Mesenchymal stem cell (in vitro differentiated cells and primary cell): Measurements from ENCODE around the gene NUDT1.
A peak's percentile ranks its signal among the peaks of the same experiment; 100 is the strongest.

ENCODE experiments used
- DNase-seq: peaks from one replicate; pipeline ENCODE4 v3.0.0-alpha.2; 2013
- H2AFZ ChIP-seq: one replicate; pipeline ENCODE4 v1.6.1; 2013; ENCODE audit warnings: low read depth, mild to moderate bottlenecking, control low read depth, inconsistent platforms, low read length, moderate library complexity
- H2AK5ac ChIP-seq: 2 replicates; pipeline ENCODE4 v1.6.1; 2013; ENCODE audit warnings: low read length, moderate library complexity, mild to moderate bottlenecking, inconsistent platforms; ENCODE audit not compliant: severe bottlenecking
- H2BK120ac ChIP-seq: one replicate; pipeline ENCODE4 v1.6.1; 2013; ENCODE audit warnings: low read depth, mild to moderate bottlenecking, inconsistent platforms, low read length, moderate library complexity
- H2BK12ac ChIP-seq, 2 experiments: one replicate each; pipeline ENCODE4 v1.6.1; 2013; ENCODE audit warnings: inconsistent platforms in 2 of 2, low read length in 2 of 2, mild to moderate bottlenecking in 2 of 2, moderate library complexity in 2 of 2, control low read depth in 1 of 2
- H2BK15ac ChIP-seq: one replicate; pipeline ENCODE4 v1.6.1; 2013; ENCODE audit warnings: mild to moderate bottlenecking, low read depth, inconsistent platforms; ENCODE audit not compliant: poor library complexity, severe bottlenecking
- H2BK5ac ChIP-seq: 2 replicates; pipeline ENCODE4 v1.6.1; 2013; ENCODE audit warnings: low read depth, mild to moderate bottlenecking, low read length, control low read depth, inconsistent platforms; ENCODE audit not compliant: poor library complexity, severe bottlenecking
- H3K14ac ChIP-seq, 2 experiments: one replicate each; pipeline ENCODE4 v1.6.1; 2013; ENCODE audit warnings: inconsistent platforms in 2 of 2, low read length in 2 of 2, control low read depth in 1 of 2, mild to moderate bottlenecking in 1 of 2, moderate library complexity in 1 of 2
- H3K18ac ChIP-seq, 2 experiments: one replicate each; pipeline ENCODE4 v1.6.1; 2013; ENCODE audit warnings: inconsistent platforms in 2 of 2, low read length in 2 of 2, control low read depth in 1 of 2, low read depth in 1 of 2, mild to moderate bottlenecking in 1 of 2
- H3K23ac ChIP-seq, 2 experiments: one replicate each; pipeline ENCODE4 v1.6.1; 2013; ENCODE audit warnings: inconsistent platforms in 2 of 2, low read length in 2 of 2, mild to moderate bottlenecking in 2 of 2, moderate library complexity in 2 of 2, control low read depth in 1 of 2
- H3K27ac ChIP-seq: 2 replicates; pipeline ENCODE4 v1.5.1; 2013; ENCODE audit warnings: mild to moderate bottlenecking, moderate library complexity, low read length, control low read depth, inconsistent platforms; ENCODE audit not compliant: poor library complexity, severe bottlenecking
- H3K27me3 ChIP-seq, 2 experiments: 2 replicates each; pipeline versions ENCODE4 v1.6.1 to v1.7.0; 2013; ENCODE audit warnings: low read length in 2 of 2, mild to moderate bottlenecking in 2 of 2, moderate library complexity in 2 of 2, control low read depth in 1 of 2, inconsistent platforms in 1 of 2; ENCODE audit not compliant: control insufficient read depth in 1 of 2, insufficient read depth in 1 of 2
- H3K36me3 ChIP-seq, 2 experiments: 2 replicates each; pipeline versions ENCODE4 v1.6.1 to v1.7.0; 2013; ENCODE audit warnings: low read length in 2 of 2, control low read depth in 1 of 2, inconsistent platforms in 1 of 2, low read depth in 1 of 2, mild to moderate bottlenecking in 1 of 2; ENCODE audit not compliant: insufficient read depth in 2 of 2, control insufficient read depth in 1 of 2
- H3K4ac ChIP-seq, 2 experiments: one replicate each; pipeline ENCODE4 v1.6.1; 2013; ENCODE audit warnings: inconsistent platforms in 2 of 2, low read length in 2 of 2, mild to moderate bottlenecking in 2 of 2, moderate library complexity in 2 of 2, control low read depth in 1 of 2, low read depth in 1 of 2
- H3K4me1 ChIP-seq: 2 replicates; pipeline ENCODE4 v1.6.1; 2013; ENCODE audit warnings: low read depth, low read length, control low read depth; ENCODE audit not compliant: control insufficient read depth, insufficient read depth
- H3K4me2 ChIP-seq: 2 replicates; pipeline ENCODE4 v1.6.1; 2013; ENCODE audit warnings: low read length, mild to moderate bottlenecking, inconsistent platforms; ENCODE audit not compliant: poor library complexity, severe bottlenecking
- H3K4me3 ChIP-seq, 2 experiments: 2 replicates each; pipeline versions ENCODE4 v1.5.1 to v1.7.0; 2013; ENCODE audit warnings: low read length in 2 of 2, mild to moderate bottlenecking in 2 of 2, control low read depth in 1 of 2, low read depth in 1 of 2; ENCODE audit not compliant: insufficient read depth in 1 of 2
- H3K79me1 ChIP-seq: replicated peaks from 2 replicates; pipeline ENCODE4 v1.6.1; 2013; ENCODE audit warnings: mild to moderate bottlenecking, control low read depth, low read length, inconsistent platforms; ENCODE audit not compliant: poor library complexity, severe bottlenecking
- H3K9ac ChIP-seq: 2 replicates; pipeline ENCODE4 v1.7.0; 2013; ENCODE audit warnings: mild to moderate bottlenecking, low read length, moderate library complexity
- H3K9me3 ChIP-seq: 2 replicates; pipeline ENCODE4 v1.7.0; 2013; ENCODE audit warnings: mild to moderate bottlenecking, low read length; ENCODE audit not compliant: control insufficient read depth
- H4K8ac ChIP-seq: one replicate; pipeline ENCODE4 v1.6.1; 2013; ENCODE audit warnings: inconsistent platforms, mild to moderate bottlenecking, low read length, moderate library complexity
- H4K91ac ChIP-seq: one replicate; pipeline ENCODE4 v1.6.1; 2013; ENCODE audit warnings: mild to moderate bottlenecking, low read length, inconsistent platforms
- WGBS: methylation state at CpG from one replicate; pipeline ENCODE4 v1.1.7; 2013; ENCODE audit warnings: mixed read lengths; 5-methylcytosine and 5-hydroxymethylcytosine counted together

Gene NUDT1

DNA sequence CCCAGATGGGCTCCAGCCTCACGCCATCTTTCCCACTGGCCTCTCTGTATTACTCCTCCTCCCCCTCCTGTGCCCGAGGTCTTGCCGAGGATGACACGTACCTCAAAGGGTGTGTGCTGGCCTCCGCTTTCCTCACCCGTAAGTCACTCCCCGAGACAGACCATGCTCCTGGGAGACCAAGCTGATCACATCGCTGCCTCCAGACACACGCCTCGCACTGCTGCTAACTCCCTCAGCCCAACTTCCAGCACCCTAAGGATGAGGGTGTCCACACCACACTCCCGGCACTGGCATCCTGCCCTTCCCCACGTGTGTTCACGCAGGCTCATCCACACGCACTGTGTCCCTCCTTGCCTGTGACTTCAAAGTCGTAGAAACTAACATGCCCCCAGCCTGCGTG, 33.3 kb upstream of the NUDT1 start:
- Histone ChIP-seq H3K4me2 (no peak overlapping the region), H3K14ac (peak overlapping the region in 1 of 2 experiments; percentile 66), H3K27ac (no peak overlapping the region), H3K27me3 (no peaks in the 10 kb centered on the region), H3K4me3 (no peak overlapping the region), H3K9me3 (no peaks in the 10 kb centered on the region), H3K4ac (no peak overlapping the region), H3K4me1 (peaks cover 21% of the 10 kb centered on the region), H4K91ac (no peak overlapping the region), H2BK15ac (no peak overlapping the region), H2BK120ac (no peak overlapping the region), H3K36me3 (peaks cover 43 to 53% of the 10 kb centered on the region in 2 experiments), H4K8ac (no peak overlapping the region), H3K79me1 (peaks cover 24% of the 10 kb centered on the region), H2AK5ac (no peak overlapping the region), H3K18ac (no peak overlapping the region), H2BK5ac (no peak overlapping the region), H2BK12ac (peak overlapping the region in 1 of 2 experiments; percentile 22), H2AFZ (no peak overlapping the region), H3K23ac (no peak overlapping the region), H3K9ac (peak overlapping the region; percentile 70)
- 93% methylated on average over 16 of the region's 16 CpGs for WGBS
- no peak for DNase-seq

DNA sequence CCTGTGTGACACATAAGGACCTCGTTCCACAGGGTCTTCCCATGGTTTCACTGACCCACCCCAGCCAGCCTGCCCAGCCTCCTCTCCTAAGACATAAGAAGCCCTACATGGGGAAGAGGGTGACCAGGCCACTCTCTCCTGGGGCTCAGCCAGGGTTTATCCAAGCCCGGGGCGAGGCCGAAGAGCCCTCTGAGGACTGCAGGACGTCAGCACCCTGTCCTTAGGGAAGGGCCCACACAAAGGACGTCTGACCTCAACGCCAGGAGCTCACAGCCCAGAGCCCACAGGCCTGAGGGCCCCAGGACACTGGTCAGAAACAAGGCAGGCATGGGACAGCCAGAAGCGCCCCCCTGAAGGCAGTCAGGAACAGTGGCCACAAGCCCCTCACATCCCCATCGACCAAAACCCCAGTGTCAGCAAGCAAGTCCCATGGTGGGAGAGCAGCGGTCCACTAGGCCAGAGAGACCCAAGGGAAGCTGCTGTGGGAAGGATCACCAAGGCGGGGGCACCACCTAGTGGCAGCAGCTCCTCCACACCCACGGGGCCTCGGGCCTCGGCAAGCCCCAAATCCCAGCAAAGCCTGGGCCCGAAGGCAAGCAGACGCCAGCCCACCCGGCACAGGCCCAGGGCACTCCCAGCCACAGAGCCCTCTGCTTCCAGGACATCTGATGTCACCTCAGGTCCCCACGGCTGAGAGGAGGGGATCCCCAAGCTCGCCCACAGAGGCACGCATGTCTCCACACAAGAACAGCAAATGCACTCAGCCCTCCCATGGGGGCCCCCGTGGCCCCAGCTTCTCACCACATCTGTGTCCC, 32.7 kb upstream of the NUDT1 start:
- H3K27ac ChIP-seq: no peak overlapping the region
- H2AK5ac ChIP-seq: no peak overlapping the region
- H3K14ac ChIP-seq: no peak overlapping the region
- H2AFZ ChIP-seq: no peak overlapping the region
- H2BK5ac ChIP-seq: no peak overlapping the region
- no peak overlapping the region for H4K91ac ChIP-seq
- H2BK120ac ChIP-seq: no peak overlapping the region
- H2BK15ac ChIP-seq: no peak overlapping the region
- peaks cover 18% of the 10 kb centered on the region for H3K4me1 ChIP-seq
- H3K9ac ChIP-seq: peak overlapping the region; percentile 70
- WGBS: 70% methylated on average over 21 of the region's 21 CpGs
- no peaks in the 10 kb centered on the region for H3K27me3 ChIP-seq
- no peak overlapping the region for H3K4me3 ChIP-seq
- H3K9me3 ChIP-seq: no peaks in the 10 kb centered on the region
- H3K18ac ChIP-seq: no peak overlapping the region
- peaks cover 24% of the 10 kb centered on the region for H3K79me1 ChIP-seq
- peaks cover 48 to 59% of the 10 kb centered on the region in 2 experiments for H3K36me3 ChIP-seq
- no peak overlapping the region for H2BK12ac ChIP-seq
- H3K4me2 ChIP-seq: no peak overlapping the region
- H3K4ac ChIP-seq: no peak overlapping the region
- peak; percentile 70 for DNase-seq
- H3K23ac ChIP-seq: no peak overlapping the region
- no peak overlapping the region for H4K8ac ChIP-seq

DNA sequence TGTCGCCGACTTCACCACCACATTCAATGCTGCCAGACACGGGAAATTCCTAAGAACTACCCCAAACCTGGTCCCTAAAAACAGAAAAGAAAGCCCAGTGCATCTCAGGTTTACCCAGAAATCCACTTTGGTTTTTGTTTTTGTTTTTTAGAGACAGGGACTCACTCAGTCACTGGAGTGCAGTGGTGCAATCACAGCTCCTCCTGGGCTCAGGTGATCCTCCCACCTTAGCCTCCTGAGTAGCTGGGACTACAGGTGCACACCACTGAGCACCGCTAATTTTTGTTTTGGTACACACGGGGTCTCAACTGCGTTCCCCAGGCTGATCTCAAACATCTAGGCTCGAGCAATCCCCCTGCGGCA, 32.1 kb upstream of the NUDT1 start:
- no peak overlapping the region for H3K4me3 ChIP-seq
- H2AFZ ChIP-seq: no peak overlapping the region
- no peak overlapping the region for H3K14ac ChIP-seq
- 98% methylated on average over 8 of the region's 8 CpGs for WGBS
- H3K27ac ChIP-seq: no peak overlapping the region
- no peak overlapping the region for H2BK120ac ChIP-seq
- H3K36me3 ChIP-seq: peaks cover 53 to 64% of the 10 kb centered on the region in 2 experiments
- no peak overlapping the region for H3K18ac ChIP-seq
- H2BK15ac ChIP-seq: no peak overlapping the region
- no peak overlapping the region for H2BK5ac ChIP-seq
- no peak overlapping the region for H4K91ac ChIP-seq
- no peaks in the 10 kb centered on the region for H3K27me3 ChIP-seq
- no peak overlapping the region for H3K23ac ChIP-seq
- H2AK5ac ChIP-seq: no peak overlapping the region
- DNase-seq: no peak
- H3K79me1 ChIP-seq: peaks cover 24% of the 10 kb centered on the region
- H3K4ac ChIP-seq: no peak overlapping the region
- peak overlapping the region; percentile 70 for H3K9ac ChIP-seq
- no peaks in the 10 kb centered on the region for H3K9me3 ChIP-seq
- no peak overlapping the region for H4K8ac ChIP-seq
- peaks cover 15% of the 10 kb centered on the region for H3K4me1 ChIP-seq
- no peak overlapping the region for H2BK12ac ChIP-seq
- H3K4me2 ChIP-seq: no peak overlapping the region

DNA sequence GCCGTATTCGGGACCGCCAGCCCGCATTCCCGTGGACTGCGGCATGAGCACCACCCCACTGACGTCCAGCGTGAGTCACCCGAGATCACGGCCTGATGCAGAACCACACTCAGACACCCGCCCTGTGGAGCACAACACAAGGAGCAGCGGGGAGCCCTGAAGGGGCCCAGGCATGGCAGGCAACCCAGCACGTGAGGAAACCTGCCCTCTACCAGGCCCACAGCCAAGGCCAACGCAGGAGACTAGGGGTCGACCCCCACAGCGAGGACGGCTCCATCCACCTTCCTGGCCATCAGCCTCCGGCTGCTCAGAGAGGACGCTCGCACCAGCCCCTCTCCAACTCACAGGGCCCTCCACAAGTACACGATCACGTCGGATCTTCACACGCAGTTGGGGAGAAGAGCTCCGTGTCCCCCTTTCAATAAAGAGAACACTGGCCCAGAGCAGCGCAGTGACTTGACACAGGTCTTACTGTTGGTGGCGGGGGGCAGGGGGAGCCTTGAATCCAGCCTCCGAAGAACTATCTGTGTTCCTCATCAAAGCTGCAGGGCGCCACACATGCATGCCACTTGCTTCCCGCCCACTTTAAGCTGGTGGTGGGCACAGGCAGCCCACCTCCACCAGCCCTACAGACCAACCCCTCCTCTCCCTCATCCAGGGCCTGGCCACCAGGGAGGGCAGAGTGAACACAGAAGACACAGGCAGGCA, 31.3 kb upstream of the NUDT1 start:
- Histone ChIP-seq H3K27ac (no peak overlapping the region), H3K9me3 (no peaks in the 10 kb centered on the region), H3K36me3 (peaks cover 57 to 69% of the 10 kb centered on the region in 2 experiments), H2BK12ac (no peak overlapping the region), H3K14ac (no peak overlapping the region), H3K27me3 (no peaks in the 10 kb centered on the region), H2AFZ (no peak overlapping the region), H3K23ac (no peak overlapping the region), H3K4me1 (peaks cover 9% of the 10 kb centered on the region), H4K91ac (no peak overlapping the region), H2BK5ac (no peak overlapping the region), H3K9ac (no peak overlapping the region), H3K4me3 (no peak overlapping the region), H2AK5ac (no peak overlapping the region), H3K18ac (no peak overlapping the region), H3K79me1 (peaks cover 24% of the 10 kb centered on the region), H2BK15ac (no peak overlapping the region), H2BK120ac (no peak overlapping the region), H3K4ac (no peak overlapping the region), H3K4me2 (no peak overlapping the region), H4K8ac (no peak overlapping the region)
- no peak for DNase-seq
- 97% methylated on average over 27 of the region's 30 CpGs for WGBS
